HG03108 (cell line): Measurements from ENCODE around the gene CPT2.

Experiments used
- ATAC-seq: cut with Tn5 transposase; IDR thresholded peaks from one replicate; pipeline ENCODE4 v1.9.1; 2021; ENCODE audit warnings: moderate library complexity; ENCODE audit not compliant: unreplicated experiment

Gene CPT2

GRCh38 chr1:53196485-53197290 lies at the start of gene CPT2:
CPT2 (plus strand) TSS chr1:53196824; CDS start chr1:53196944, 120 bp downstream.
- ATAC-seq, result peak; percentile 99

GRCh38 chr1:53147174-53147573 lies 49.5 kb upstream of the CPT2 start:
- no peak for ATAC-seq

- ATAC-seq, result no peak
These were observed 48.5 kb upstream of the CPT2 start for GRCh38 chr1:53148123-53148522.

DNA sequence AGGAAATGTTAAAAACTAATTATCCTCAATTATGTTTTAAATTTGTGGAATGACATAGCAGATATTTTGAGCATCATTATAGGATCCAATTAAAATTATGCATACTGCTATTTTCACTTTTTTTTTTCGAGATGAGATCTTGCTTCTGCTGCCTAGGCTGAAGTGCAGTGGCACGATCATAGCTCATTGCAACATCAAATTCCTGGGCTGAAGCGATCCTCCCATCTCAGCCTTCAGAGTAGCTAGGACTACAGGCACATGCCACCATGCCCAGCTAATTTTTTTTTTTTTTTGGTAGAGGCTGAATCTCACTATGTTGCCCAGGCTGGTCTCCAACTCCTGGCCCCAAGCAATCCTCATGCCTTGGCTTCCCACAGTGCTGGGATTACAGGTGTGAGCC lies 42.9 kb upstream of the CPT2 start:
- ATAC-seq, result no peak

- no peak for ATAC-seq
These were observed 41.7 kb upstream of the CPT2 start for GRCh38 chr1:53154859-53155438.

- no peak for ATAC-seq
These were observed 41.1 kb upstream of the CPT2 start for GRCh38 chr1:53155534-53155933.

- no peak for ATAC-seq
These were observed 40.7 kb upstream of the CPT2 start for GRCh38 chr1:53155945-53156344.

GRCh38 chr1:53156783-53157182 lies 39.8 kb upstream of the CPT2 start:
- ATAC-seq, result no peak

DNA sequence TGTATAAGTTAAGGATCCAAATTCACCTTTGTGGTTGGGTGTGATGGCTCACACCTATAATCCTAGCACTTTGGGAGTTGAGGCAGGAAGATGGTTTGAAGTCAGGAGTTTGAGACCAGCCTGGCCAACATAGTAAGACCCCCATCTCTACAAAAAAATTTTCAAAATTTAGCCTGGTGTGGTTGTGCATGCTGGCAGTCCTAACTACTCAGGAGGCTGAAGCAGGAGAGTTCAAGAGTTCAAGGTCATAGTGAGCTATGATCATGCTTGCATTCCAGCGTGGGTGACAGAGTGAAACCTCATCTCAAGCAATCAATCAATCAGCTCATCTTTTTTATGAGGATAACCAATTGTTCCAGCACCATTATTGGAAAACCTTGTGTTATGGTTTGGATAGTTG lies 37.7 kb upstream of the CPT2 start:
- ATAC-seq, result no peak

DNA sequence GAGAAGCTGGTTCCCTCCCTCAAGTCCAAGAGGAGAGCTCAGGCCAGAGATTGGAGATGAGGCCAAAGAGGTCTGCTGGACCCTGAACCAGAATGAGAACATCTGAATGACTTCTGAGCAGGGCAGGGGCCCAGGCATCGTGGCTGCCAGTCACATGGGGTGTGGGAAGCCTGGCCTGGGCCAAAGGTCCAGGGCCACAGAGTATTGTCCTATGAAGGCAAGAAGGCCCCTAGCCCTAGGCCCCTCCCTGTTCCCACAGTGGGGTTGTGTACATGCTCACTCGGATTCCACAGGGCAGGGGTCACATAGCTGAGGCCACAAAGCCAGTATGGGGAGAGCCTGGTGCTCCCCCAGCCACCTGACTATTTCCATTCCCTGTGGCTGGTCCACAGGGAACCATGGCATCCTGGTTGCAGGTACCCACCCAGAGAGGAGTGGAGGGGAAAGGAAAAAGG lies 35.7 kb upstream of the CPT2 start:
- ATAC-seq, result no peak

GRCh38 chr1:53162621-53163020 lies 34.0 kb upstream of the CPT2 start:
- no peak for ATAC-seq

DNA sequence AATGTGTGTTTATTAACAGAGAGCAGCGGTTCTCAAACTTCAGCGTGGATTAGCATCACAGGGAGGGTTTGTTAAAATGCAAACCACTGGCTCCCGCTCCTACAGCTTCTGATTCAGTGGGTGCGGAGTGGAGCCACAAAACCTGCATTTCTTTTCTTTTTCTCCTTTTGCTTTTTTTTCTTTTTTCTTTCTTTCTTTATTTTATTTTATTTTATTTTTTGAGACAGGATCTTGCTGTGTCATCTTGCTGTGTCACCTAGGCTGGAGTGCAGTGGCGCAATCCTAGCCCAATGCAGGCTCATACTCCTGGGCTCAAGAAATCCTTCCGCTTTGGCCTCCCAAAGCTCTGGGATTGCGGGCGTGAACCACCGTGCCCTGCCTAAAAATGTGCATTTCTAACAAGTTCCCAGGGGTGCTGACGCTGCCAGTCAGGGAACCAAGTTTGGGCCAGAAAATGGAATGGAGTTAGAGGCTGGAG lies 33.3 kb upstream of the CPT2 start:
- ATAC-seq, result no peak

- no peak for ATAC-seq
These were observed 31.1 kb upstream of the CPT2 start for GRCh38 chr1:53165408-53165961.

DNA sequence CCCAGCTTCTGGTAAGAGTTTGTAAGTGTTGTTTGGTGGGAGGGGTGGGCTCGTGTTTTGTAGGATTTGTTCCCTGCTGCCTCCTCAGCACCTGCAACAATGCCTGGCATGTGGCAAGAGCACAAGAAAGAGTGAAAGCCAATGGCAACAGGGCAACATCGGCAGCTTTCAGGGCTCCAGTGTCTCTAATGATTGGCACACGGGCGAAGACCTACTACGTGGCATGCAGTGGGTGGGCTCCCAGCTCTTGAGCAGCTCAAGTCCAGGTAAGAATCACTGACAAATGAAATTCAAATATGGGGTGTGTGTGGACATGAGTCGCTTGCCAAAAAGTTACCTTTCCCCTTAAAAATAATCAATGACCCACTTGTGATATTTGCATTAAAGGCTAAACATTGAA lies 30.3 kb upstream of the CPT2 start:
- no peak for ATAC-seq

GRCh38 chr1:53166912-53167311 lies 29.7 kb upstream of the CPT2 start:
- ATAC-seq, result no peak

DNA sequence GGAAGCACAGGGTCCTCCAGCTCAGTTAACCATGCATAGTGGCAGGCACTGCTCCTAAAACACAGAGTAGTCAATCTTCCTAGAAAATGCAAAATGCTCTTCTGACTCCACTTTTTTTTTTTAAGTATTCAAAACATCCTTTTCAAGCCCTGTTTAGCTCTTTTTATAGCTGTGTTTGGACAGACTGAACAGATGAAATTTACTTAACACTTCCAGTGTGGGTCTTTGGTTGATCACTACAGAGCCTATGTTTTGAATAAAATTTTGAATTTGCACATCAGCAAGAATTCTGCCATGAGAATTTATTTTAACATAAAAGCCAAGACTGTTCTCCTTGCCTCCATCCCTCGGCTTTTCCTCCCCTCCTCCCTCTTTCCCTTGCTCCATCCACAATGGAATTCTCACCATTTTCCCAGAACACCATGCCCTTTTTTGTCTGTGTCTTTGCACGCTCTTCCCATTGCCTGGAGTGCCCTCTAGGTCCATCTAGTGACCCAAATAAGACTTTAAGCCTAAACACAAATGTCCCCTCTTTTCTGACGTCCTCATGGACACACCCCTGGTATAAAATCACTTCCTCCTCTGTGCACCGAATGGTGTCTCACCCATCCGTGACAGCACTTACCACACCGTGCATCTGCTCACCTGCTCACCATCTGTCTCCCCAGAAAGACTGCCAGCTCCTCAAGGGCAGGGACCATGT lies 24.0 kb upstream of the CPT2 start:
- ATAC-seq, result no peak

- no peak for ATAC-seq
These were observed 21.4 kb upstream of the CPT2 start for GRCh38 chr1:53174971-53175913.

- ATAC-seq, result no peak
These were observed 20.0 kb upstream of the CPT2 start for GRCh38 chr1:53176452-53177208.

GRCh38 chr1:53180226-53180625 lies 16.4 kb upstream of the CPT2 start:
- no peak for ATAC-seq

DNA sequence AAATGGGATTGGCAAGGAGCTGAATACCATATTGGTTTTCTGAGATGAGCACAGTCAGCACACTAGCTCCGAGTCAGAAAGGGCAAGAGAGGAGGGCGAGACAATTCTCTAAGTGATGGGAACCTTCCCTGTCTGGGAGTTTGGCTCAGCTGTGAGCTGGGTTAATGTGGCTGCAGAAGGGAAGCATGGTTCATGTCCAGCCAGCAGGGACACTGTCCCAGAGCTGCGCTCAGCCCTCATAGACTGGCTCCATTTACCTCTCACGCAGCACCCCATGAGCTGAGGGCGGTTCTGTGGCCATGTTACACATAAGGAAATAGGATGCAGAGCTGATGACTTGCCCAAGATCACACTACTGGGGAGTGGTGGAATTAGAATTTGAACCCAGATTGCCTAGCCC lies 15.7 kb upstream of the CPT2 start:
- ATAC-seq, result no peak
